ENCODE results near the gene TGM5. TPM values are rescaled to one million over a fixed set of nuclear protein-coding genes. Genes with fewer than 3 reads are reported as not detected.

Gene TGM5
- total RNA-seq, 1 donor from 2014 or later = not detected

- no peaks in the 10 kb centered on the region for H3K4me1 Mint-ChIP-seq (ENCODE audit: unreplicated experiment)
- H3K9me3 Mint-ChIP-seq (ENCODE audit: unreplicated experiment) = no peaks in the 10 kb centered on the region
- TF ChIP-seq CTCF (IDR thresholded peaks at IDR 0.05) = no peak
- H3K4me3 Mint-ChIP-seq (ENCODE audit: unreplicated experiment) = no peak overlapping the region
- no peak for DNase-seq (ENCODE audit: extremely low spot score, unreplicated experiment)
- peaks cover 67% of the 10 kb centered on the region for H3K27me3 Mint-ChIP-seq (ENCODE audit: unreplicated experiment)
- no peaks in the 10 kb centered on the region for H3K36me3 Mint-ChIP-seq (ENCODE audit: unreplicated experiment)
- no peak overlapping the region for H3K27ac Mint-ChIP-seq (ENCODE audit: unreplicated experiment)
Measured at GRCh38 chr15:43239732-43240491, 26.8 kb downstream of the TGM5 start.

GRCh38 chr15:43238671-43239131 is 28.0 kb downstream of the TGM5 start:
- Mint-ChIP-seq H3K27me3 (ENCODE audit: unreplicated experiment) (peaks cover 69% of the 10 kb centered on the region), H3K4me3 (ENCODE audit: unreplicated experiment) (no peak overlapping the region), H3K36me3 (ENCODE audit: unreplicated experiment) (no peaks in the 10 kb centered on the region), H3K9me3 (ENCODE audit: unreplicated experiment) (no peaks in the 10 kb centered on the region), H3K4me1 (ENCODE audit: unreplicated experiment) (no peaks in the 10 kb centered on the region), H3K27ac (ENCODE audit: unreplicated experiment) (no peak overlapping the region)
- no peak for TF ChIP-seq CTCF (IDR thresholded peaks at IDR 0.05)
- DNase-seq (ENCODE audit: extremely low spot score, unreplicated experiment) = no peak

DNA sequence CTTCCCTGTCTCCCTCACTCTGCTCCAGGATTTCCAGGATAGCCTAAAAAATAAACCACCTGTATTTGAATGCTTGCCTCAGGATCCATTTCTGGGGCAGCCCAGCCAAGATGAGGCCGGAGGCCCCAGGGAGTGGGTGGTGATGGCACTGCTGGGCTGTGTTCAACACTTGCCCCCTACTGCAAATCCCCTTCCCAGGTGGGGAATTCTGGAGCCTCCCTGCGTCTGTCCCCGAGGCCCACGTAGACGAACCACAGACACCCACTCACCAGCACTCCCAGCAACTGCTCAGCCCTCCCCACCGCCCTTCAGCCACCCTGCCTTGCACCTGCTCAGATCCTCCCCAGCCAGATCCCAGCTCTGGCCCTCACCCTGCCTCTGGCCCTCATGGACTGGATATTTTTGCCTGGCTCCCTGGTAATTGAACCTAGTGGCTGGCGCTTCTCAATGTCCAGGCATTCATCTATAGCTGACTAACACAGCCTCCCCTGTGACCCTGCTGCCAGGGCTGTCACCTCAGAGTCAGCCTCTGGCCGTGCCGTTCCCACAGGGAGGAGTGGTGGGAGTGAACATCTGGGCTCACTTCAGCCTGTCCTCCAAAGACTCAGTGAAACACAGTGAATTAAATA is 28.8 kb downstream of the TGM5 start:
- no peak for TF ChIP-seq CTCF (IDR thresholded peaks at IDR 0.05)
- Mint-ChIP-seq H3K27me3 (ENCODE audit: unreplicated experiment) (peaks cover 69% of the 10 kb centered on the region), H3K4me1 (ENCODE audit: unreplicated experiment) (no peaks in the 10 kb centered on the region), H3K27ac (ENCODE audit: unreplicated experiment) (no peak overlapping the region), H3K9me3 (ENCODE audit: unreplicated experiment) (no peaks in the 10 kb centered on the region), H3K36me3 (ENCODE audit: unreplicated experiment) (no peaks in the 10 kb centered on the region), H3K4me3 (ENCODE audit: unreplicated experiment) (no peak overlapping the region)
- DNase-seq (ENCODE audit: extremely low spot score, unreplicated experiment) = no peak

DNA sequence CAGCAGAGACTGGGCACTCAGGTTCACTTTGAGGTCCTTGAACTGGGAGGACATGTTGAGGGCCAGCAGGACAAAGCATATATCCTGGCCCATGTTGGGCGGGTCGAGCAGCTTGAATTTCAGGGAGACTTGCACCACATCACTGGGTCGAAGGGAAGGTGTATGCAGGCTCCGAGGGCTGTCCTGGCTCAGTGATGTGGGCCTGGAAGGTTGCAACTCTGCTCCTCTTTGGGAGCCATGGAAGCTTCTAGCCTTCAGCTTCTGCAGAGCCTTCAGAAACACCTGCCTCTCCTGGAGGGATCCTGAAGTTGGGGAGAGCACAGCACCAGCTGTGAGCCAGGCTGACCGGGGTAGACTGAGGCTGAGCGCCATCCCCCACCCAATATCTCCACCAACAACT is 31.2 kb downstream of the TGM5 start:
- Mint-ChIP-seq H3K27me3 (ENCODE audit: unreplicated experiment) (peaks cover 55% of the 10 kb centered on the region), H3K27ac (ENCODE audit: unreplicated experiment) (no peak overlapping the region)

More for the DNA sequence above, 31.2 kb downstream of the TGM5 start:
- H3K36me3 Mint-ChIP-seq (ENCODE audit: unreplicated experiment) = no peaks in the 10 kb centered on the region
- TF ChIP-seq CTCF (IDR thresholded peaks at IDR 0.05) = no peak
- H3K4me3 Mint-ChIP-seq (ENCODE audit: unreplicated experiment) = no peak overlapping the region
- no peaks in the 10 kb centered on the region for H3K9me3 Mint-ChIP-seq (ENCODE audit: unreplicated experiment)
- peaks cover 3% of the 10 kb centered on the region for H3K4me1 Mint-ChIP-seq (ENCODE audit: unreplicated experiment)
- DNase-seq (ENCODE audit: extremely low spot score, unreplicated experiment) = no peak

All from osteocyte (in vitro differentiated cells).